Thoracic aorta (tissue), 2 donors: ENCODE data around the gene SPRYD3. TPM values are rescaled to one million over a fixed set of nuclear protein-coding genes. Genes with fewer than 3 reads are reported as not detected.
A peak's percentile ranks its signal among the peaks of the same experiment; 100 is the strongest.

Experiments used
- ATAC-seq: fragments of 150-250 bp; one replicate; pipeline ENCODE4 v1.8.0; 2017; ENCODE audit warnings: low read depth; ENCODE audit not compliant: insufficient number of reproducible peaks, low FRiP score
- DNase-seq: peaks from one replicate; pipeline ENCODE4 v3.0.0-alpha.2; 2020; ENCODE audit warnings: low spot score
- H3K27ac ChIP-seq, 2 donors: fragments of 200-600 bp; sonication (generic); 1 replicate in 1 of 2; 2 replicates in 1 of 2; pipeline ENCODE4 v1.5.1; 2016; ENCODE audit warnings: mild to moderate bottlenecking in 2 of 2, moderate library complexity in 2 of 2
- H3K27me3 ChIP-seq: fragments of 200-600 bp; sonication (generic); replicated peaks from 2 replicates; pipeline ENCODE4 v1.6.0; 2016; ENCODE audit warnings: mild to moderate bottlenecking; ENCODE audit not compliant: insufficient read depth
- H3K36me3 ChIP-seq: fragments of 200-600 bp; sonication (generic); one replicate; pipeline ENCODE4 v1.5.1; 2016
- H3K4me1 ChIP-seq, 2 donors: fragments of 200-600 bp; sonication (generic); 1 replicate in 1 of 2; 2 replicates in 1 of 2; pipeline versions ENCODE4 v1.5.1 to v1.6.0; 2016; ENCODE audit warnings: low read depth in 2 of 2, mild to moderate bottlenecking in 1 of 2; ENCODE audit not compliant: control insufficient read depth in 1 of 2
- H3K4me3 ChIP-seq: fragments of 200-600 bp; sonication (generic); 2 replicates; pipeline ENCODE4 v1.5.1; 2016; ENCODE audit warnings: mild to moderate bottlenecking
- H3K9me3 ChIP-seq: fragments of 200-600 bp; sonication (generic); 2 replicates; pipeline ENCODE4 v1.5.1; 2016
- total RNA-seq, 2 donors: library from RNA; depleted of rRNA; stranded (reverse); fragments of >200 nt; gene quantifications; one replicate each; pipeline versions ENCODE4 v1.1.0 to v1.2.3, GENCODE V29; 2016
- TF ChIP-seq, protein P1 (sequence below): fragments of 200-600 bp; sonication (generic); IDR thresholded peaks from one replicate; pipeline ENCODE4 v1.5.1; 2019; ENCODE audit warnings: antibody characterized with exemption

SPRYD3 gene
- total RNA-seq, 2 donors from 2014 or later, result 68.0 to 94.8 TPM

DNA sequence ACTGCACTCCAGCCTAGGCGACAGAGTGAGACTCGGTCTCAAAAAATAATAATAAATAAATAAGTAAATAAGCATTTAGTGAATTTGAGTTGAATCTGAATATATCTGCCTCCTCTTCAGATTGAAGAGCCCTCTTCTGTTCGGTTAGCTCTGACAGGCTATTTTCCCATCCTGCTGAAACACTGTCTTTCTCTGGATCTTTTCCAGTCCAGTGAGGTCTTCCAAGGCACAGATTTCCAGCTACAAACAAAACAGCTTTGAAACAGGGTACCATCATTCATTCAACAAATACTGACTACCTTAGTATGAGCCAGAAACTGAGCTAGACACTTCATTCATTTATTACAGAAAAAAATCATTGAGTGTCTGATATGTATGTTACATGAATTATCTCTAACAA is 7.2 kb upstream of the SPRYD3 start:
- Histone ChIP-seq H3K4me3 (no peak overlapping the region), H3K27ac (no peak overlapping the region), H3K36me3 (no peaks in the 10 kb centered on the region), H3K27me3 (no peaks in the 10 kb centered on the region), H3K4me1 (no peaks in the 10 kb centered on the region), H3K9me3 (no peaks in the 10 kb centered on the region)
- DNase-seq (no peak), ATAC-seq (no peak)
- TF ChIP-seq, protein P1, sequence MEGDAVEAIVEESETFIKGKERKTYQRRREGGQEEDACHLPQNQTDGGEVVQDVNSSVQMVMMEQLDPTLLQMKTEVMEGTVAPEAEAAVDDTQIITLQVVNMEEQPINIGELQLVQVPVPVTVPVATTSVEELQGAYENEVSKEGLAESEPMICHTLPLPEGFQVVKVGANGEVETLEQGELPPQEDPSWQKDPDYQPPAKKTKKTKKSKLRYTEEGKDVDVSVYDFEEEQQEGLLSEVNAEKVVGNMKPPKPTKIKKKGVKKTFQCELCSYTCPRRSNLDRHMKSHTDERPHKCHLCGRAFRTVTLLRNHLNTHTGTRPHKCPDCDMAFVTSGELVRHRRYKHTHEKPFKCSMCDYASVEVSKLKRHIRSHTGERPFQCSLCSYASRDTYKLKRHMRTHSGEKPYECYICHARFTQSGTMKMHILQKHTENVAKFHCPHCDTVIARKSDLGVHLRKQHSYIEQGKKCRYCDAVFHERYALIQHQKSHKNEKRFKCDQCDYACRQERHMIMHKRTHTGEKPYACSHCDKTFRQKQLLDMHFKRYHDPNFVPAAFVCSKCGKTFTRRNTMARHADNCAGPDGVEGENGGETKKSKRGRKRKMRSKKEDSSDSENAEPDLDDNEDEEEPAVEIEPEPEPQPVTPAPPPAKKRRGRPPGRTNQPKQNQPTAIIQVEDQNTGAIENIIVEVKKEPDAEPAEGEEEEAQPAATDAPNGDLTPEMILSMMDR, result no peak

DNA sequence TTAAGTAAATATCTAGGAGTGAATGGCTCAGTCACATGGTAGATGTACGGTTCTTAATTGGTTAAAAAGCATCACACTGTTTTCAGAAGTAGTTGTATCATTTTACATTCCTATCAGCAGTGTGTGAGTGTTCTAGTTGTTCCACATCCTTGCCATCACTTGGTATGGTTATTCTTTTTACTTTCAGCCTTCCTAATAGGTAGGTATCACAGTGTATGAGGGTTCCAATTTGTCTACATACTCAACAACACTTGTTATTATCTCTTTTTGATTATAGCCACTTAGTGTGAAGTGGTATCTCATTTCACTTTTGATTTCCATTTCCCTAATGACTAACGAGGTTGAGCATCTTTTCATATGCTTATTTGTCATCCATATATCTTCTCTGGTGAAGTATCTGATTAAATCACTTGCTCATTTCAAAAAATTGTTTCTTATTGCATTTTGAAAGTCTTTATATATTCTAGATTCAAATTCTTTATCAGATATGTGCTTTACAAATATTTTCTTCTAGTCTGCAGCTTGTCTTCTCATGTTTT is 3.5 kb upstream of the SPRYD3 start:
- H3K27ac ChIP-seq, result no peak overlapping the region
- H3K36me3 ChIP-seq, result no peaks in the 10 kb centered on the region
- H3K9me3 ChIP-seq, result no peaks in the 10 kb centered on the region
- no peaks in the 10 kb centered on the region for H3K27me3 ChIP-seq
- TF ChIP-seq, protein P1, result no peak
- ATAC-seq, result no peak
- no peak overlapping the region for H3K4me3 ChIP-seq
- DNase-seq, result no peak
- H3K4me1 ChIP-seq, result peaks cover 13 to 23% of the 10 kb centered on the region in 2 donors

DNA sequence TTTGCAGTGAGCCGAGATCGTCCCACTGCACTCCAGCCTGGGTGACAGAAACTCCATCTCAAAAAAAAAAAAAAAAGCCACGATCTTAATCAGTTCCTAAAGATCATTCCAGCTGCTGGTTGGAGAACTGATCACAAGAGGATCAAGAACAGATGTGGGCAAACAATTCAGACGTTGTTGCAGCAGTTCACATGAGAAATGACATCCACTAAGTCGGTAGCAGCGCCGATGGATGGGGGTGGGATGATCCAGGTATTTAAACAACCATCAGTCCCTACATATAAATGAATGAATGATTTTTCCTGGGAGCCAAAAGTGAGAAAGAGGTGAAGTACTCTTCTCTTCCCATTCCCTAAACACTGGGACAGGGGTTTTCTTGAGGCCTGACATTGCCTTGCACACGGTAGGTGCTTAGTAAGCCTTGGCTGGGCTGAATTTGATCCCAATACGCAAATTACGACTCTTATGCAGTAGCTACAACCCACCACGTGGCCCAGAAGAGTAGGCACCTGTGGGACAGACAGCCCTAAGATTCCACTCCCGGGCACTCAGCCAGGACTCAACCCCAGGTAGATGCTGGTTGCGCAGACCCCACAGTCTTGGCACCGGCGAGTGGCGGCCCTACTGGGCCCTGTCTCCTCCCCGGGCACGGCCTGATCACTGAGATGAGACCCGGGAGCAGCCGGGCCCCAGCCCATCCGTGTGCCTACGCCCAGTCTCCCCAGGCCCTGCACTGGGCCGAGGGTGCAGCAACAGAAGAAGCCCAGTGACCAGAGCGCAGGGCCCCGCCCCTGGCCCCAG is 565 bp downstream of the SPRYD3 start:
- H3K4me3 ChIP-seq, result peak overlapping the region; percentile 86
- peak overlapping the region; percentile 89 to 92 for H3K27ac ChIP-seq
- TF ChIP-seq, protein P1, result no peak
- peaks cover 26% of the 10 kb centered on the region for H3K36me3 ChIP-seq
- no peaks in the 10 kb centered on the region for H3K27me3 ChIP-seq
- no peak for DNase-seq
- no peaks in the 10 kb centered on the region for H3K9me3 ChIP-seq
- peak; percentile 9 for ATAC-seq
- H3K4me1 ChIP-seq, result peaks cover 21 to 51% of the 10 kb centered on the region in 2 donors

DNA sequence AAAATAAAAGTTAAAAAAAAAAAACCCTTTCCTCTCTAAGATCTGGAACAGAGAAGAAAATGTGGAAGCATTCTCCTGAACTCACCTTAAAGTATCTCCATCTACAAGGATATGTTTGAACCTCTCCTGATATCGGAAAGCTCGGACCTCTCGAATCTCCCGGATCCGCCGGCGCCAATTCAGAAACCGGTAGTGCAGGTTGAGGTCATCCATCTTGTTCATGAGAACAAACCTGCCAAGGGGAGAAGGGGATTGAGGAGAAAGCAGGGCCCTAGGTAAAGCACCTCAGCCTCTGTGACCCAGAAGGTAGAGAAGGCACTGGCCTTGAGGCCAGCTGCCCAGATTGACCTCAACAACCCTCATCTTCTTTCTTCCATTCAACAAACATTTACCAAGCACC is 2.2 kb downstream of the SPRYD3 start:
- H3K4me3 ChIP-seq, result no peak overlapping the region
- no peaks in the 10 kb centered on the region for H3K27me3 ChIP-seq
- no peak overlapping the region for H3K27ac ChIP-seq
- TF ChIP-seq, protein P1, result no peak
- H3K36me3 ChIP-seq, result peaks cover 26% of the 10 kb centered on the region
- ATAC-seq (no peak), DNase-seq (no peak)
- peaks cover 33 to 66% of the 10 kb centered on the region in 2 donors for H3K4me1 ChIP-seq
- no peaks in the 10 kb centered on the region for H3K9me3 ChIP-seq

DNA sequence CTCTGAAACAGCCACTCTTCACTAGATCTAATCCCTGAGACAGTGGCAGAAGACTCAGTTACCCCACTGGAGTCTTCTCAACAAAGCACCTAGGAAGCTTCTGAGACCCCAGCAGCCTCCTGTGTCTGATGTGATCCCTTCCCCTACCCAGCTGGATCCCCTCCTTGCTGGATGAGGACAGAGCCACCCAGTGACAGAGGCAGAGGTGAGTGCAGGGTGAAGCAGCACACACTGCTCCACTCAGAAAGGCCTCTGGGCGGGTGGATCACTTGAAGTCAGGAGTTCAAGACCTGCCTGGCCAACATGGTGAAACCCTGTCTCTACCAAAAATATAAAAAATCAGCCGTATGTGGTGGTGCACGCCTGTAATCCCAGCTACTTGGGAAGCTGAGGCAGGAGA is 2.7 kb downstream of the SPRYD3 start:
- TF ChIP-seq, protein P1, result no peak
- H3K4me3 ChIP-seq, result no peak overlapping the region
- peaks cover 26% of the 10 kb centered on the region for H3K36me3 ChIP-seq
- H3K27me3 ChIP-seq, result no peaks in the 10 kb centered on the region
- DNase-seq (no peak), ATAC-seq (no peak)
- peak overlapping the region; percentile 9 to 52 for H3K27ac ChIP-seq
- H3K9me3 ChIP-seq, result no peaks in the 10 kb centered on the region
- peaks cover 38 to 72% of the 10 kb centered on the region in 2 donors for H3K4me1 ChIP-seq
